Neural cell (in vitro differentiated cells): ENCODE results near the gene SERPINI1.

Experiments used
- MXI1 ChIP-seq: fragments of 450-650 bp; conservative IDR thresholded peaks from 2 replicates; pipeline ENCODE4 v1.6.1; 2014; ENCODE audit warnings: antibody characterized with exemption, mild to moderate bottlenecking; ENCODE audit not compliant: poor library complexity, severe bottlenecking
- POLR2AphosphoS5 ChIP-seq: IDR thresholded peaks from 2 replicates; pipeline ENCODE4 v1.6.1; 2012
- TF ChIP-seq, protein P1 (sequence below): fragments of 450-650 bp; IDR thresholded peaks from 2 replicates; pipeline ENCODE4 v1.5.1; 2014; ENCODE audit warnings: antibody characterized with exemption, mild to moderate bottlenecking, moderate library complexity; ENCODE audit not compliant: poor library complexity, severe bottlenecking

DNA sequence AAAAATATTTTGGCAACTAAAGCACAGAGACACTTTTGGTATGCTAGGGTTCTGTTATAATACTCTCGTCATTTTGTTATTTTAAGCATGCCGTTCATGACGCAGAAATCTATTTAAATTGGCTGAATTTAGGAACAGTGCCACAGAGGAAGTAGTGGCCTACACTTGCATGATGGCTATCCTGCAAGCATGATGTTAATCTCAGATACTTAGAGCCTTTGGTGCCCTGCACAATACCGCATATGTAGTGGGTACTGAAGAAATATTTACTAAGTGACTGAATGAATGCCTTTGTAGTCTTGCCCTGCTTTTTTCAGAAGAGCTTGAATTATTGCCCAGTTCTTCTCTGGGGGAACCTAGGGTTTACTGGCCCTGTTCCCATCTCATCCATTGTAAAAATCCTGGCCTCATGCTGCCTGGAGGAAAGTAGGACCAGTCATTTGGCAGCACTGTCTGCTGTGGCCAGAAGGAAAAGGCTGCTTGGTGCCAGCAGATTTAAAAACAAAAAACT lies 79.0 kb downstream of the SERPINI1 start:
- TF ChIP-seq, protein P1, sequence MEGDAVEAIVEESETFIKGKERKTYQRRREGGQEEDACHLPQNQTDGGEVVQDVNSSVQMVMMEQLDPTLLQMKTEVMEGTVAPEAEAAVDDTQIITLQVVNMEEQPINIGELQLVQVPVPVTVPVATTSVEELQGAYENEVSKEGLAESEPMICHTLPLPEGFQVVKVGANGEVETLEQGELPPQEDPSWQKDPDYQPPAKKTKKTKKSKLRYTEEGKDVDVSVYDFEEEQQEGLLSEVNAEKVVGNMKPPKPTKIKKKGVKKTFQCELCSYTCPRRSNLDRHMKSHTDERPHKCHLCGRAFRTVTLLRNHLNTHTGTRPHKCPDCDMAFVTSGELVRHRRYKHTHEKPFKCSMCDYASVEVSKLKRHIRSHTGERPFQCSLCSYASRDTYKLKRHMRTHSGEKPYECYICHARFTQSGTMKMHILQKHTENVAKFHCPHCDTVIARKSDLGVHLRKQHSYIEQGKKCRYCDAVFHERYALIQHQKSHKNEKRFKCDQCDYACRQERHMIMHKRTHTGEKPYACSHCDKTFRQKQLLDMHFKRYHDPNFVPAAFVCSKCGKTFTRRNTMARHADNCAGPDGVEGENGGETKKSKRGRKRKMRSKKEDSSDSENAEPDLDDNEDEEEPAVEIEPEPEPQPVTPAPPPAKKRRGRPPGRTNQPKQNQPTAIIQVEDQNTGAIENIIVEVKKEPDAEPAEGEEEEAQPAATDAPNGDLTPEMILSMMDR: no peak
- no peak for TF ChIP-seq MXI1
- TF ChIP-seq POLR2AphosphoS5: no peak
